Measurements from ENCODE around the gene SVOPL. TPM values are rescaled to one million over a fixed set of nuclear protein-coding genes. Genes with fewer than 3 reads are reported as not detected.

SVOPL gene
- total and polyA plus RNA-seq, 2 donors (not counting 3 experiments of a cell fraction or from before 2014, with no cell fraction given), result not detected

DNA sequence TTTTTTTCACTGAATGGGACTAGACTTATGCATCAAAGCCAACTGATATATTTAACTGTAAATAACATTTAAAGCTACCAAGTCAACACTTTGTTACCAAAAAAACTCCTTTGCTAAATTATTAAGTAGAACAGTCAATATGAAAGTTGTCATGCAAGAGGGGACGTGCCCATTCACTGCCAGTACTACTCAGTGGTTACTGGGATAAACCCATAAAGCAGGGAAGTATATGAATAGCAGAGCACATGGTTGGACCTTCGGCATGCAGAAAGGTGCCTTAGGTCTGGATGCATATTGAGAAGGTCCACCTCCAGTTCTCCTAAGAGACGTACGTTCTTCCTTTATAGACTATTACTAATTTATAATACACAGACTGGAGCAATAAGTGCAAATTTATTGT, 120.1 kb downstream of the SVOPL start:
- CTCF ChIA-PET, result interaction anchor here (1.0 kb wide), 1 partner anchor 13 kb away, joined by 4 read pairs; no protein-coding TSS in a partner anchor
- intact Hi-C loops (cut with micrococcal nuclease) (no loop called here), dilution Hi-C loops (cut with MboI; ENCODE audit: extremely low pct_ligation_motif_present, low sequenced_read_pairs) (no loop called here)
- TF ChIP-seq MYC (IDR thresholded peaks at IDR 0.05; ENCODE audit: low read depth, low read length) (no peak), GATA2 (IDR thresholded peaks at IDR 0.05; ENCODE audit: insufficient read depth, insufficient read length, low read depth, low read length) (no peak), JUN (IDR thresholded peaks at IDR 0.05; ENCODE audit: borderline replicate concordance, insufficient read depth, insufficient read length, low read depth) (no peak), FOS (IDR thresholded peaks at IDR 0.05; ENCODE audit: borderline replicate concordance, insufficient read depth, low read length) (no peak), EZH2 (IDR thresholded peaks at IDR 0.05; ENCODE audit: borderline replicate concordance, low read depth, low read length, severe bottlenecking) (no peak)
- TF ChIP-seq, protein P1, sequence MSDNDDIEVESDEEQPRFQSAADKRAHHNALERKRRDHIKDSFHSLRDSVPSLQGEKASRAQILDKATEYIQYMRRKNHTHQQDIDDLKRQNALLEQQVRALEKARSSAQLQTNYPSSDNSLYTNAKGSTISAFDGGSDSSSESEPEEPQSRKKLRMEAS (IDR thresholded peaks at IDR 0.05; ENCODE audit: insufficient read depth, insufficient read length), result no peak
- Histone ChIP-seq H3K9ac (replicated peaks; ENCODE audit: extremely low read depth, insufficient read depth, low read length) (no peak overlapping the region), H3K4me3 (replicated peaks in 1 of 3; ENCODE audit: insufficient read depth in 1 of 3, low read depth in 1 of 3, low read length in 3 of 3) (no peak overlapping the region), H2AFZ (ENCODE audit: low read depth, low read length) (no peak overlapping the region), H3K79me2 (ENCODE audit: control insufficient read depth, insufficient read depth, low read length) (no peaks in the 10 kb centered on the region), H3K4me2 (ENCODE audit: insufficient read depth, low read length) (no peak overlapping the region), H3K36me3 (ENCODE audit: control insufficient read depth in 2 of 2, extremely low read depth in 1 of 2, insufficient read depth in 2 of 2, low read length in 2 of 2) (peaks cover 2 to 19% of the 10 kb centered on the region in 2 experiments), H3K27me3 (ENCODE audit: control insufficient read depth in 2 of 2, insufficient read depth in 2 of 2, low read length in 2 of 2) (no peaks in the 10 kb centered on the region), H3K9me1 (replicated peaks; ENCODE audit: control insufficient read depth, extremely low read depth, insufficient read depth, low read length) (no peaks in the 10 kb centered on the region), H3K27ac (ENCODE audit: insufficient read depth, low read depth, low read length) (no peak overlapping the region), H3K4me1 (ENCODE audit: control insufficient read depth, extremely low read depth, insufficient read depth, low read length) (no peaks in the 10 kb centered on the region), H4K20me1 (replicated peaks; ENCODE audit: control insufficient read depth, extremely low read depth, insufficient read depth, low read length) (no peaks in the 10 kb centered on the region), H3K9me3 (replicated peaks; ENCODE audit: control insufficient read depth, insufficient read depth, low read length) (no peaks in the 10 kb centered on the region)
- no TSS peak for BruUV-seq (replicated peaks)
- no peak for DNase-seq (ENCODE audit: low read depth, low spot score)
- FAIRE-seq, result no peak
- POLR2A ChIA-PET, result no interaction called here

DNA sequence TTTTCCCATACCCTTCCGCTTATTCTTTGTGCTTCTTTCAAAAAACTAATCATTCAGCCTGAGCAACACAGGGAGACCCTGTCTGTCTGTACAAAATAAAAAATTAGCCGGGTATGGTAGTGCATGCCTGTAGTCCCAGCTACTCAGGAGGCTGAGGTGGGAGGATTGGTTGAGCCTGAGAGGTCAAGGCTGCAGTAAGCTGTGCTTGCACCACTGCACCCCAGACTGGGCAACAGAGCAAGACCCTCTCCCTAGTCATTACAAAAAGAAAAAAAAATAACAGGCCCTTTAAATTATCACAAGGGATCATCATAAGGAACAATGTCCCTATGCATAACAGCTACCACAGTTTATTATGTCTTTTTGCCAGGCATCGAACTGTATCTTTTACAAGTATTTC, 121.5 kb downstream of the SVOPL start:
- no peaks in the 10 kb centered on the region for H4K20me1 ChIP-seq (replicated peaks; ENCODE audit: control insufficient read depth, extremely low read depth, insufficient read depth, low read length)
- H3K36me3 ChIP-seq (ENCODE audit: control insufficient read depth in 2 of 2, extremely low read depth in 1 of 2, insufficient read depth in 2 of 2, low read length in 2 of 2), result peaks cover 2 to 13% of the 10 kb centered on the region in 2 experiments
- no peaks in the 10 kb centered on the region for H3K4me1 ChIP-seq (ENCODE audit: control insufficient read depth, extremely low read depth, insufficient read depth, low read length)
- no peak overlapping the region for H3K27ac ChIP-seq (ENCODE audit: insufficient read depth, low read depth, low read length)
- no peak overlapping the region for H3K4me2 ChIP-seq (ENCODE audit: insufficient read depth, low read length)
- no peaks in the 10 kb centered on the region for H3K79me2 ChIP-seq (ENCODE audit: control insufficient read depth, insufficient read depth, low read length)
- ChIA-PET CTCF (no interaction called here), POLR2A (no interaction called here)
- intact Hi-C loops (cut with micrococcal nuclease) (loop anchor here (10.0 kb wide), 1 partner anchor 115 kb away; the partner anchor contains the start of gene TRIM24), dilution Hi-C loops (cut with MboI; ENCODE audit: extremely low pct_ligation_motif_present, low sequenced_read_pairs) (no loop called here)
- no TSS peak for BruUV-seq (replicated peaks)
- H2AFZ ChIP-seq (ENCODE audit: low read depth, low read length), result no peak overlapping the region
- FAIRE-seq (no peak), DNase-seq (ENCODE audit: low read depth, low spot score) (no peak)
- no peaks in the 10 kb centered on the region for H3K9me3 ChIP-seq (replicated peaks; ENCODE audit: control insufficient read depth, insufficient read depth, low read length)
- no peak overlapping the region for H3K4me3 ChIP-seq (replicated peaks in 1 of 3; ENCODE audit: insufficient read depth in 1 of 3, low read depth in 1 of 3, low read length in 3 of 3)
- TF ChIP-seq EZH2 (IDR thresholded peaks at IDR 0.05; ENCODE audit: borderline replicate concordance, low read depth, low read length, severe bottlenecking) (no peak), JUN (IDR thresholded peaks at IDR 0.05; ENCODE audit: borderline replicate concordance, insufficient read depth, insufficient read length, low read depth) (no peak), POLR2A (IDR thresholded peaks at IDR 0.05; ENCODE audit: low read depth, low read length) (no peak), FOS (IDR thresholded peaks at IDR 0.05; ENCODE audit: borderline replicate concordance, insufficient read depth, low read length) (no peak)
- TF ChIP-seq, protein P2, sequence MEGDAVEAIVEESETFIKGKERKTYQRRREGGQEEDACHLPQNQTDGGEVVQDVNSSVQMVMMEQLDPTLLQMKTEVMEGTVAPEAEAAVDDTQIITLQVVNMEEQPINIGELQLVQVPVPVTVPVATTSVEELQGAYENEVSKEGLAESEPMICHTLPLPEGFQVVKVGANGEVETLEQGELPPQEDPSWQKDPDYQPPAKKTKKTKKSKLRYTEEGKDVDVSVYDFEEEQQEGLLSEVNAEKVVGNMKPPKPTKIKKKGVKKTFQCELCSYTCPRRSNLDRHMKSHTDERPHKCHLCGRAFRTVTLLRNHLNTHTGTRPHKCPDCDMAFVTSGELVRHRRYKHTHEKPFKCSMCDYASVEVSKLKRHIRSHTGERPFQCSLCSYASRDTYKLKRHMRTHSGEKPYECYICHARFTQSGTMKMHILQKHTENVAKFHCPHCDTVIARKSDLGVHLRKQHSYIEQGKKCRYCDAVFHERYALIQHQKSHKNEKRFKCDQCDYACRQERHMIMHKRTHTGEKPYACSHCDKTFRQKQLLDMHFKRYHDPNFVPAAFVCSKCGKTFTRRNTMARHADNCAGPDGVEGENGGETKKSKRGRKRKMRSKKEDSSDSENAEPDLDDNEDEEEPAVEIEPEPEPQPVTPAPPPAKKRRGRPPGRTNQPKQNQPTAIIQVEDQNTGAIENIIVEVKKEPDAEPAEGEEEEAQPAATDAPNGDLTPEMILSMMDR (IDR thresholded peaks at IDR 0.05; ENCODE audit: extremely low read depth in 1 of 2, insufficient read depth in 1 of 2, low read depth in 1 of 2, low read length in 2 of 2), result no peak
- TF ChIP-seq, protein P1 (IDR thresholded peaks at IDR 0.05; ENCODE audit: insufficient read depth, insufficient read length), result no peak
- H3K27me3 ChIP-seq (ENCODE audit: control insufficient read depth in 2 of 2, insufficient read depth in 2 of 2, low read length in 2 of 2), result no peaks in the 10 kb centered on the region
- H3K9ac ChIP-seq (replicated peaks; ENCODE audit: extremely low read depth, insufficient read depth, low read length), result no peak overlapping the region
- no peaks in the 10 kb centered on the region for H3K9me1 ChIP-seq (replicated peaks; ENCODE audit: control insufficient read depth, extremely low read depth, insufficient read depth, low read length)
